ENCODE data around the gene ZNF536. TPM values are rescaled to one million over a fixed set of nuclear protein-coding genes. Genes with fewer than 3 reads are reported as not detected.

ZNF536 gene
- total RNA-seq, 1 experiment from 2014 or later, result not detected

GRCh38 chr19:30529876-30530275 lies 157.7 kb downstream of the ZNF536 start:
- H3K23me2 ChIP-seq (ENCODE audit: insufficient read length, low read depth, low read length, poor library complexity, severe bottlenecking), result no peaks in the 10 kb centered on the region
- no peak for TF ChIP-seq CTCF (conservative IDR thresholded peaks at IDR 0.05)
- H3K4me3 Mint-ChIP-seq, result no peak overlapping the region
- H3K27ac Mint-ChIP-seq, result no peak overlapping the region
- no peak overlapping the region for H3T11ph ChIP-seq (ENCODE audit: low read length)
- H2AK5ac ChIP-seq (ENCODE audit: insufficient read length, low read length), result no peak overlapping the region
- peaks cover 0 to 3% (median 0%) of the 10 kb centered on the region in 3 experiments; a peak in 2 of 7 replicates for H3K36me3 Mint-ChIP-seq (ENCODE audit: insufficient read depth in 1 of 3, low read depth in 3 of 3)
- H3K4me1 ChIP-seq (ENCODE audit: insufficient read depth, low read length), result no peaks in the 10 kb centered on the region
- H3K9me3 ChIP-seq (ENCODE audit: control insufficient read depth, low read depth, low read length), result no peaks in the 10 kb centered on the region
- H4K20me1 ChIP-seq (ENCODE audit: control insufficient read depth, insufficient read depth, insufficient read length), result no peaks in the 10 kb centered on the region
- no peak overlapping the region for H2AFZ ChIP-seq (ENCODE audit: low read length)
- H3K4me1 Mint-ChIP-seq, result peaks cover 5% of the 10 kb centered on the region in 2 experiments; a peak in 3 of 4 replicates
- no peaks in the 10 kb centered on the region for H3K27me3 ChIP-seq (ENCODE audit: insufficient read depth, low read length)
- no peak overlapping the region for H3K23ac ChIP-seq (ENCODE audit: insufficient read length, low read depth, low read length)
- H3K14ac ChIP-seq (ENCODE audit: insufficient read depth, low read length), result no peak overlapping the region; the same call in 1 of the 2 replicates
- no peaks in the 10 kb centered on the region for H3K79me1 ChIP-seq (ENCODE audit: insufficient read depth, low read depth, low read length, poor library complexity, severe bottlenecking)
- H3K4me2 ChIP-seq (ENCODE audit: insufficient read depth, insufficient read length, low read length), result no peak overlapping the region
- no peaks in the 10 kb centered on the region; a peak in 1 of 5 replicates for H3K9me3 Mint-ChIP-seq
- H4K8ac ChIP-seq (replicated peaks; ENCODE audit: insufficient read length, low read depth, low read length), result no peak overlapping the region
- H3K56ac ChIP-seq (ENCODE audit: insufficient read length, low read depth, low read length), result no peak overlapping the region
- H3K4ac ChIP-seq (ENCODE audit: low read depth, low read length), result no peak overlapping the region
- H3K27me3 Mint-ChIP-seq (ENCODE audit: low read depth), result peaks cover 2% of the 10 kb centered on the region
- H3K9ac ChIP-seq (ENCODE audit: extremely low read depth, insufficient read length, low read length), result no peak overlapping the region
- WGBS (ENCODE audit: extremely low coverage, insufficient read length, low lambda C conversion rate), result no CpG with 5 or more reads among the region's 3 CpGs
- no peak overlapping the region for H3K18ac ChIP-seq (ENCODE audit: insufficient read length, low read depth, low read length)
- H2BK5ac ChIP-seq (ENCODE audit: insufficient read length, low read length), result no peak overlapping the region
- DNase-seq, result no peak
- H4K91ac ChIP-seq (ENCODE audit: insufficient read length, low read depth, low read length), result no peak overlapping the region
- no peak overlapping the region for H3K27ac ChIP-seq (ENCODE audit: insufficient read length, low read depth, low read length)
- no peaks in the 10 kb centered on the region for H3K79me2 ChIP-seq (ENCODE audit: insufficient read depth, low read length)
- H4K5ac ChIP-seq (ENCODE audit: insufficient read length, low read depth, low read length), result no peak overlapping the region
- H2BK20ac ChIP-seq (ENCODE audit: low read depth, low read length, poor library complexity, severe bottlenecking), result no peak overlapping the region
- no peak overlapping the region for H2BK120ac ChIP-seq (ENCODE audit: low read depth, low read length, poor library complexity, severe bottlenecking)
- no peak overlapping the region for H2BK12ac ChIP-seq (ENCODE audit: insufficient read length, low read depth, low read length)
- no peak overlapping the region for H2BK15ac ChIP-seq (ENCODE audit: low read depth, low read length)

Measured in H9 (cell line).